NCI-H748 treated with DMSO at 0.1 percent for 48 hours (cell line): Measurements from ENCODE around the gene GPR26.
"Not testable (repeated sequence)": the region's sequence is repeated elsewhere in the genome, so short reads cannot be mapped to it uniquely, and the experiment has no call there.

Experiments used
- DNase-seq: peaks from one replicate; lab custom pipeline; 2025; lab: John Stamatoyannopoulos, UW

GPR26 gene

DNA sequence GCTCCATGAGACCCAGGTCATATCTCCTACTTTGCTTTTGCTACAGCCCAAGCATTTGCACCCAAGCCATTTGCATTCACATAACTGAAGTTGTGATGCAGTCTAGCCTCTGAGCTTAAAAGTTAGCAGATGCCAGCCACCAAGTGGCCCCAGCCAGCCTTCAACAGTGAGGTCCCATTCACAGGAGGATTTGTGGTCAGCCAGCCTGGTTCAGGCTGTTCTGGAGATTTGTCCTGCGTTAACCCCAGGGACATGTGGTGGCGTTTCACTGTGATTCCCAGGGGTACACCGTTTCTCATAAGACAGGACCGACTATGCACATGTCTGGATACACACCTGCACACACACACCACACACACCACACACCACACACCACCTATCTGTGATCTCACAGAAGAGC lies 51.2 kb downstream of the GPR26 start:
- no peak for DNase-seq

DNA sequence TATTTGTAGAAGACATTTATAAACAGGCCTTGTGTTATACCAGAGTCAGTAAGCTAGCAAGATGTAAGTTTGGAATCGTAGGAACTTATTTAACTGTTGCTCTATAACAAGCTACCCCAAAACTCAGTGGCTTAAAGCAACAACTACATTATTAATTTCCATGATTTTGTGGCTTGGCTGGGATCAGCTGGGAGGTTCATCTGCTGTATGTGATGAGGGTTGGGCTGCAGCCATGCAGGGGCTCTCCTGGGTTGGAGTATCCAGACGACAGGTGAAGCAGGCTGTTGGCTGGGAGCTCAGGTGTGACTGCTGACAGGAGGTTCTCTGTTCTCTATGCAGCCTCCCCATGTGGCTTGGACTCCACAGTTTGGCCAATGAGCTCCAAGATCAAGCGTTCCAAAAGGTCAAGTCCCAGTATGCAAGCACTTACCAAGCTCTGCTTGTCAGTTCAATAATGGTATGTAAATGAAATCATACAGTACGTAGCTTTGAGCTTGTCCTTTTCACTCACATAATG lies 52.4 kb downstream of the GPR26 start:
- DNase-seq: no peak

DNA sequence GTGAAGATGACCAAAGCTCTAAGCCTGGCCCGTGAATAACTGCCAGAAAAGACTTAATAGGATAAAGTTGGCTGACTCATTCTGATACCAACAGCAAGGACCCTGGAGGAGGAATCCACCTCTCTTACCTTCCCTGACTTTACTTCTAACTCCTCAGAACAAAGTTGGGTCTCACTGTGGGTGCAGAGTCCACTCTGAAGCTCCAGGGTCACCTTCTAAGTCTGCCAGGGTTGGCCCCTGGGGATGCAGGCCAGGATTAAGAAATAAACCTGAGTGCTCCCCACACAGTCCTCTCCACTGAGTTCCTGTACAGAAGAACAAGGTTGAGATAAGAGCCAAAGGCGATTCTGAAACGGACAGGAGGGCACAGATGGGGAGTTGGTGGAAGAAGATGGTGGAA lies 54.4 kb downstream of the GPR26 start:
- DNase-seq: no peak

DNA sequence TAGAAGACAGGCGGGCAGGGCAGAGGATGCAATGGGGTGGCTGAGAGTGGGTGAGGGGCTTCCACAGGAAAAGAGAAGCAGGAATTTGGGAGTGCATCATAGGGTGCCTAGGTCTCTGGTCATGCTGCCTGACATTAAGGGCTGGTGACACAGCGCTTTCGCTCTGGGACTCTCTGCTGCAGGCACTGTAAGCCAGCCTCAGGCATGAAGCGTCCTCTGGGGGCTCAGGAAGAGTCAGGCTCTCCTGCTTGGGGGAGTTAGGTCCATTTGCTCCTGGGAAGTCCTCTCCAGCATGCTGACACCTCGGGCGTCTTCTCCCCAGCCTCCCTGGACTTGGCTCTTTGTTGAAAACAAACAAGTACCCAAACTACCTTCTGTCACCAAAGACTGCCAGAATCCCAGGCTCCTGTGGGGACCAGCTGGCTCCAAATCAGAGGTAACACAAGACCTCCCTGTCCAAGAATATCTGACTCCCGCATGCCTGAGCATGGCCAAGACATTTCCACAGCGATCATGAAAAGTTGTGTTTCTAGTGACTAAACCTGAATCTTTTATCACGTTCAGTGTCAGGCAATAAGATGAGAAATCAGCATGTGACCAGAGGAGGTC lies 55.4 kb downstream of the GPR26 start:
- no peak for DNase-seq

DNA sequence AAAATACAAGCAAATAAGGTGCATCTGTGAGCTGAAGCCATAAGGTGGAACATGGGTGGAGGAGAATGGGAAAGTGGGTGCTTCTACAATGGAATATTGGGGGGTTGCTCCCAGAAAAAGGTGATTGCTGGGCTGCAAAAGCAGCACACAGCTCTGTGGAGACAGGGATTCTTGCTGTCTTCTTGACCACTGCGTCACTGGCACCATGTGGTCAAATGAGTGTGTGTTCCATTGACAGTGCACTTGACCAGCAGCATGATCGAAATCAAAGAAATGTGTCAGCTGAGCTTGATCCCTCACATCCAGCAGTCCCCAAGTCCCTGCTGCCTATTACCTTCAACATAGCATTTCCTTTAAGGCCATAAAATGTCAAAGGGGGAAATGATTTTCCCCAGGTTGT lies 56.2 kb downstream of the GPR26 start:
- DNase-seq: no peak

DNA sequence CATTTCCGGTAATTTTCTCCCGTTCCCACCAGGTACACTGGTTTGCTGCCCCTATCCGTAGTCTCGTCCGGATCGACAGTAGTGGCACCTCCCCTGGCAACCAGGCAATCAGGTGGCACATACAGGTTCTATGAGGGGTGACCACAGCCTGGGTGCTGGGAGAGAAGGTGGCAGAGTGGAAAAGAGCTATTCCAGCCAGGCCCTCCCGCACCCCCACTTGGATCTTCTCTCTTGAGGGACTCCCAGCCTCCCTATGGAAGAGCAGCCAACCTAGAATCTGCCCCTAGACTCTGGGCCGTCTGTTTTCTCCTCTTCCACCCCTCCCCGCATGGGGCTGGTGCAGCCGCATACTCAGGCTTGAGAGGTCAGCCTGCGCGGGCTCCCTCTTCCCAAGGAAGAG lies 58.6 kb downstream of the GPR26 start:
- no peak for DNase-seq

DNA sequence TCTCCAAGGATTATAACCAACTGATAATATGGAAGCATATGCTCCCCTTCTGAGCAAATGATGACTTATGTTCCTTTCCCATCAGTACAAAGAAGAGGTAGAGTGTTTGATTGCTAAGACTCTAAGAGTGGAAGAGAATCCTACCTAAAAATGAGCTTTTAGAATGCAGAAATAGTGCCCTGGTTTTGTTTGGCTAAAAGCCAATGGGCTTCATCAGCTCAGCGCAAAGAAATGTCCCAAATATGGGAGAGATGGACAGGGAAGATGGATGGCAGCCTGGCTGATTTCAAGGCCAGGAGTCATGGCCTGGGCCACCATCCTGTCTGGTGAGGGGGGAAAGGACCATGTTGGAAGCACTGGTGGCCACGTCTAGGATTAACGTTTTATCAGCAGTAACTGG lies 60.2 kb downstream of the GPR26 start:
- no peak for DNase-seq

DNA sequence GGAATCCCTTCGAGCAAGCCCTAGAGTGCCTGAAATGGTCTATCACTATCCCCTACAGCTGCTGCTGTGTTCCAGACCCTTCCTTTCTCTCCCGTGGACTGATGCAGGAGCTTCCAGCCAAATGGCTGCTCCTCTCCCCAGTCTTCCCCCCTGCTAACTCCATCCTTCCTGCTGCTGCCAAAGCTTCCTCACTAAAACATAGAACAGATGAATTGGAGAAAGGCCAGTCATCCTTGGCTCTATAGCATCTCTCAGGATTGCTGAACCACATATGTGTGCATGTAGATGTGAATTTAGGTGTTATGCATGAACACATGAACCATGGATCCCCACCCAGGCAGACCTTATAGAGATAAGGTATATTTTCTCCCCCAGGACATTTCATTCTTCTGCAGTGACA lies 60.7 kb downstream of the GPR26 start:
- no peak for DNase-seq

DNA sequence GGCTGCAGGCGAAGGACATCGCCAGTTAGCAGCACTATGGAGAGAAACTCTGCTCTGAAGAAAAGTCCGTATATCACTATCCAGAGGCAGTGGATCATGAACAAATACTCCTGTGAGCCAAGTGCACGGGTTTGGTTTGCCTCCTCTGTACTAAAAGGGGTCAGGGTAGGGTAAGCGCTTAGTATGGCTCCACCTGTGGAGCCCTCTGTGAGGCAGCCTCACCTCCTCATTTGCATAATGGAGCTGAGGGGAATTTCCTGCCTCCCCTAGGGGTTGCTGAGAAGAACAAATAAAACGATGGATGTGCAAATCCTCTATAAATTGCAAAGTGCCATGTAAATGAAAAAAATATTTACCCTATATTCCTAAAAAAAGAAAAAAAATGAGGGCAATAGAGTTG lies 63.4 kb downstream of the GPR26 start:
- no peak for DNase-seq

DNA sequence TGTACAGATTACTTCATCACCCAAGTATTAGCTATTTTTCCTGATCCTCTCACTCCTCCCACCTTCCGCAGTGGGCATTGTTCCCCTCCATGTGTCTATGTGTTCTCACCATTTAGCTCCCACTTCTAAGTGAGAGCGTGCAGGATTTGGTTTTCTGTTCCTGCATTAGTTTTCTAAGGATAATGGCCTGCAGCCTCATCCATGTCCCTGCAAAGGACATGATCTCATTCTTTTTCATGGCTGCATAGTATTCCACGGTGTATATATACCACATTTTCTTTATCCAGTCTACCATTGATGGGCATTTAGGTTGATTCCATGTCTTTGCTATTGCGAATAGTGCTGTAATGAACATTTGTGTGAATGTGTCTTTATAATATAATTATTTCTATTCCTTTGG lies 70.8 kb downstream of the GPR26 start:
- not testable (repeated sequence) for DNase-seq

DNA sequence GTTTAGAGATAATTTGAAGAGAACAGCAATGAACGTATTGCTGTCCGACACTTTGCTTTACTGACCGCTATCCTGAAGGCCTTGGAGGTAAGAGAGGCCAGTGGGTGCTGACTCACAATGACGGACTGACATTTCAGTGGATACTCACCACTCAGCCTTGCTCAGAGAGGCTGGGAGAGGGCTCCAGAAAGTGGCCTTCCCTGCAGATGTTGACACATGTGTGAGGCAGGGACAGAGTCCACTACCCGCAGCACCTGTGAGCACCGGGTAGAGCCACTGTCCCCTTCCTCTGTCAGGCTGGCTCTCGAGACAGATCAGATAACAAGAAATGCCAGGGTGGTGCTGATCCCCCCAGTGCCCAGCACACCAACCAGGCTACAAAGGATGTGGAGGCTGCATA lies 75.0 kb downstream of the GPR26 start:
- DNase-seq: no peak

DNA sequence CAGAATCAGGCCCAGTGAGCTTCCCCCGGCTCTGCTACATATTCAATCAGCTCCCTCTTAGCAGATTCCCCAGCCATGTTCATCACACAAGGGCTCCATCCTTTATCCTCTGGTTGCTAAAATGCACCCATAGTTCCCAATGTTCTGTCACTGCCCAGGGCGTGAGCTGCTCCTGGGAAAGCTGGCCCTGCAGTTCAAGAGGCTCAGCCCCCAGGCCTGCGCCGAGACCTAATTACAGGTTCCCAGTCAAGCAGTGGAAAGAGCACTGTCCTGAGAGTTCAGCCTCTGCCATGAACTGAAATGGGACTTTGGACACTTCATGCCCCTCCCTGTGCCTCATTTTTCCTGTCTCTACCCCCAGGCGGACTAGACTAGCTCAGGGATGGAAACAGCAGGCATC lies 75.6 kb downstream of the GPR26 start:
- DNase-seq: no peak

DNA sequence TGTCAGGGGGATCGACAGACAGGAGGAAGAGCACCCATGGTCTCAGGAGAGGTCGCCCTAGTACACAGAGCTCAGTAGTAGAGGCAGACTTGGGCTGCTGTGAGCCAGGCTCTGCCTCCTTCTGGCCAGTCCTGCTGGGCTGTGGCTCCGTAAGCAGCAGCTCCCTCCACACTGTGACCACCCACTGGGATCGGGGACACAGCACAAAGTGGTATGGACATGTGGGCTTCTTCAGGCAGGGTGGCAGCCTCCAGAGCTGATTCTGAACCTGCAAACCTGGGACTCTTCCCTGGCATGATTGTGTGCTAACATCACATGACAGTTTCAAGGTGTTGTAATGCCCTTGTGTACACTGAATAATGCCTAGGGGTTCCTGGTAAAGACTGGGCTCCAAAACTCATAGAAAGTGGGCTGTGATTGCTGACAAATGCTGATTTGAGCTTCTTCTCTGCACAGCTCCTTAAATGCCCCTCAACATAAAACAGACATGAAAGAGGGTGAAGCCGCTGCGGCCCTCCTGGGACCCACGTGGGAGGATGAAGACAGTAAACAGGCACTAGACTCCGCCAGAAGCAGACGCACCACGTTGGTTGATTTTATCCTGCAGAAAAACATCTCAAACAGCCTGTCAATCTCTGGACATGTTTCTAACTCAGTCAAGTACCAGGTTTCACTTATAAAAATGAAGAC lies 76.7 kb downstream of the GPR26 start:
- no peak for DNase-seq

DNA sequence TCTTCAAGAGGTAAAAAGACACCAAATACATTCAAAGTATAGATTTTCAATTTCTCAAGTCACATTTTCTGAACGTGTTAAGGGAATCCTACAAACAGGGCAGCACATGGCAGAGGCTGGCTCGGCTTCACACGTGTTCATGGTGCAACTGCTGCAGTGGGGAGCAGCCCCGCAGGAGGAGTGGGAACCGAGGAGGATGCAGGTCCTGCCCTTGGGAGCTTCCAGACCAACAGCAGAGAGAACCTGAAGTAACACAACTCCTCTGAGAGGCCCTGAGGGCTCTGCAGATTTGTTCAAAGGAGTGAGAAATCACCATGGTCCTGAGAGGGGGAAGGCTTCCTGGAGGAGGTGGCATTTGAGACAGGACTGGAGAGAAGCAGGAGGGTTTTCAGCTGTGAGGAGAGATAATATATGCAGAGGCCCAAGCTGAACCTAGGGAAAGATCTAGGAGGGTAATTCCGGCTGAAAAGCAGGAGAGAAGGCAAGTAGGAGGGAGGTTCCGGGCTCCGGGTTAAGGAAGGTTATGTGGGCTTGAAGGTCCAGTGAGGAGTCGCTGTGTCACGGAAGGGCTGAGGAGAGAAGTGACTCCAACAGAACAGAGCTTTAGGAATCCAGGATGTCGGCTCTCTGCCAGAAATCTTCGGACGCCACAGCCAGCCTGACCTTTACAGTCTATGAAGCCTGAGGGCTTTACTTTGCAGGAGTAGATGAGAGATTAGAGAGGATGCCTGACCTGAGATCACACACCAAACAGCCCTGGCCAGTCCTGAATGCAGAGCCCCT lies 77.5 kb downstream of the GPR26 start:
- no peak for DNase-seq

DNA sequence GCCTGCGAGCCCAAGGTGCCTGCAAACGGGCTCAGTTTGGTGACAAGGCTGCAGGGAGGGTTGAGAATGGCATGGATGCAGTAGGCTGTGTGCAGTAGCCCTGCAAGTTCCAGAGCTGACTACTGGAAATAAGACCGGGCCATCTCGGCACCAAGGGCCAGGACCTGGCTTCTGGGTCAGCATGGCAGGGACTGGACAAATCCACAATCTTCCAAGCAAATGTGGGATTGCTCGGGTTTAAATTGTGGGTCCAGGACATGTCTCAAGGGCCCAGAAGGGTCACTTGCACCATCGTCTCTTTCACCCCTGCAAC lies 78.0 kb downstream of the GPR26 start:
- DNase-seq: no peak
